ENCODE measurements around the gene CFAP298.

DNA sequence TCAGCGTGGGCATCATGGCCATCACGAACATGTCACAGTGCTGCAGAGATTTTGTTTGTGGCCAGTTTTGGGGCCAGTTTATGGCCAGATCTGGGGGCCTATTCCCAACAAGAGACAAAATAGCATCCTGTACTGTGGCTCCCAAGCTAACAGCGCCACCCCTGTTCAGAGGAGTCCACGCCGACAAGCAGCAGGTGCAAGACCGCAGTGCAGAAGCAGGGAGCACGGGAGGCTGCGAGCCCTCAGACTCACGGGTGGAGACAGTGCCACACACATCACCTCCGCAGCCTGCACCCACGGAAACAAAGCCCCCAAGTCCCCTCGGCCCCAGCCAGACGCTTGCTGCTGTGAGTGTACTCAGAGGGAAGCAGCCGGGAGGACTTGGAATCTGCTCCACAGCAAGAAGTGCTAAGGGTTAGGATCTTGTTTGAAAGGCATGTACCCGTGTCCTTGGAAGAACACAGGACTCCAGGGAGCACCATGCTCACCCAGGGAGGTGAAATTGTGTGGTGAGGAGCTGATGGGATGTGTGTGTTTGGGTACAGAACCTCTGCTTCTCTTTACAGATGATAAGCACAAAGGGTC lies 34.0 kb downstream of the CFAP298 start:
- TF ChIP-seq ZFP3 (CRISPR knock-in tag; IDR thresholded peaks at IDR 0.05) (no peak), ARNTL (CRISPR knock-in tag; IDR thresholded peaks at IDR 0.05; ENCODE audit: borderline replicate concordance, low read depth) (no peak), CSDC2 (CRISPR knock-in tag; IDR thresholded peaks at IDR 0.05) (no peak), ESRRG (CRISPR knock-in tag; IDR thresholded peaks at IDR 0.05) (no peak), PPARA (CRISPR knock-in tag; IDR thresholded peaks at IDR 0.05; ENCODE audit: borderline replicate concordance) (no peak), ZFP30 (CRISPR knock-in tag; IDR thresholded peaks at IDR 0.05) (no peak), SNAI2 (CRISPR knock-in tag; IDR thresholded peaks at IDR 0.05) (no peak), RARB (CRISPR knock-in tag; IDR thresholded peaks at IDR 0.05) (no peak), ZNF8 (CRISPR knock-in tag; IDR thresholded peaks at IDR 0.05) (no peak), GLIS3 (CRISPR knock-in tag; IDR thresholded peaks at IDR 0.05) (no peak), ISL1 (CRISPR knock-in tag; IDR thresholded peaks at IDR 0.05) (no peak)
- TF ChIP-seq, protein P1, sequence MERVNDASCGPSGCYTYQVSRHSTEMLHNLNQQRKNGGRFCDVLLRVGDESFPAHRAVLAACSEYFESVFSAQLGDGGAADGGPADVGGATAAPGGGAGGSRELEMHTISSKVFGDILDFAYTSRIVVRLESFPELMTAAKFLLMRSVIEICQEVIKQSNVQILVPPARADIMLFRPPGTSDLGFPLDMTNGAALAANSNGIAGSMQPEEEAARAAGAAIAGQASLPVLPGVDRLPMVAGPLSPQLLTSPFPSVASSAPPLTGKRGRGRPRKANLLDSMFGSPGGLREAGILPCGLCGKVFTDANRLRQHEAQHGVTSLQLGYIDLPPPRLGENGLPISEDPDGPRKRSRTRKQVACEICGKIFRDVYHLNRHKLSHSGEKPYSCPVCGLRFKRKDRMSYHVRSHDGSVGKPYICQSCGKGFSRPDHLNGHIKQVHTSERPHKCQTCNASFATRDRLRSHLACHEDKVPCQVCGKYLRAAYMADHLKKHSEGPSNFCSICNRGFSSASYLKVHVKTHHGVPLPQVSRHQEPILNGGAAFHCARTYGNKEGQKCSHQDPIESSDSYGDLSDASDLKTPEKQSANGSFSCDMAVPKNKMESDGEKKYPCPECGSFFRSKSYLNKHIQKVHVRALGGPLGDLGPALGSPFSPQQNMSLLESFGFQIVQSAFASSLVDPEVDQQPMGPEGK (CRISPR knock-in tag; IDR thresholded peaks at IDR 0.05; ENCODE audit: borderline replicate concordance): no peak
- TF ChIP-seq, protein P2, sequence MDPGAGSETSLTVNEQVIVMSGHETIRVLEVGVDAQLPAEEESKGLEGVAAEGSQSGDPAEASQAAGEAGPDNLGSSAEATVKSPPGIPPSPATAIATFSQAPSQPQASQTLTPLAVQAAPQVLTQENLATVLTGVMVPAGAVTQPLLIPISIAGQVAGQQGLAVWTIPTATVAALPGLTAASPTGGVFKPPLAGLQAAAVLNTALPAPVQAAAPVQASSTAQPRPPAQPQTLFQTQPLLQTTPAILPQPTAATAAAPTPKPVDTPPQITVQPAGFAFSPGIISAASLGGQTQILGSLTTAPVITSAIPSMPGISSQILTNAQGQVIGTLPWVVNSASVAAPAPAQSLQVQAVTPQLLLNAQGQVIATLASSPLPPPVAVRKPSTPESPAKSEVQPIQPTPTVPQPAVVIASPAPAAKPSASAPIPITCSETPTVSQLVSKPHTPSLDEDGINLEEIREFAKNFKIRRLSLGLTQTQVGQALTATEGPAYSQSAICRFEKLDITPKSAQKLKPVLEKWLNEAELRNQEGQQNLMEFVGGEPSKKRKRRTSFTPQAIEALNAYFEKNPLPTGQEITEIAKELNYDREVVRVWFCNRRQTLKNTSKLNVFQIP (CRISPR knock-in tag; IDR thresholded peaks at IDR 0.05; ENCODE audit: borderline replicate concordance, low read depth): no peak
- TF ChIP-seq, protein P3, sequence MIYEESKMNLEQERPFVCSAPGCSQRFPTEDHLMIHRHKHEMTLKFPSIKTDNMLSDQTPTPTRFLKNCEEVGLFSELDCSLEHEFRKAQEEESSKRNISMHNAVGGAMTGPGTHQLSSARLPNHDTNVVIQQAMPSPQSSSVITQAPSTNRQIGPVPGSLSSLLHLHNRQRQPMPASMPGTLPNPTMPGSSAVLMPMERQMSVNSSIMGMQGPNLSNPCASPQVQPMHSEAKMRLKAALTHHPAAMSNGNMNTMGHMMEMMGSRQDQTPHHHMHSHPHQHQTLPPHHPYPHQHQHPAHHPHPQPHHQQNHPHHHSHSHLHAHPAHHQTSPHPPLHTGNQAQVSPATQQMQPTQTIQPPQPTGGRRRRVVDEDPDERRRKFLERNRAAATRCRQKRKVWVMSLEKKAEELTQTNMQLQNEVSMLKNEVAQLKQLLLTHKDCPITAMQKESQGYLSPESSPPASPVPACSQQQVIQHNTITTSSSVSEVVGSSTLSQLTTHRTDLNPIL (CRISPR knock-in tag; IDR thresholded peaks at IDR 0.05; ENCODE audit: low read depth): no peak

Measured in SK-N-SH treated with all-trans-retinoic acid at 6 μM for 48 hours (cell line).